Cardiac ventricle fibroblast (primary cell): Measurements from ENCODE around the gene DOCK6. TPM values are rescaled to one million over a fixed set of nuclear protein-coding genes. Genes with fewer than 3 reads are reported as not detected.

Experiments
- total RNA-seq: library from RNA; depleted of rRNA; stranded (reverse); fragments of >200 nt; gene quantifications from 2 replicates; pipeline ENCODE4 v1.2.3, GENCODE V29; 2015

DOCK6 gene, protein sequence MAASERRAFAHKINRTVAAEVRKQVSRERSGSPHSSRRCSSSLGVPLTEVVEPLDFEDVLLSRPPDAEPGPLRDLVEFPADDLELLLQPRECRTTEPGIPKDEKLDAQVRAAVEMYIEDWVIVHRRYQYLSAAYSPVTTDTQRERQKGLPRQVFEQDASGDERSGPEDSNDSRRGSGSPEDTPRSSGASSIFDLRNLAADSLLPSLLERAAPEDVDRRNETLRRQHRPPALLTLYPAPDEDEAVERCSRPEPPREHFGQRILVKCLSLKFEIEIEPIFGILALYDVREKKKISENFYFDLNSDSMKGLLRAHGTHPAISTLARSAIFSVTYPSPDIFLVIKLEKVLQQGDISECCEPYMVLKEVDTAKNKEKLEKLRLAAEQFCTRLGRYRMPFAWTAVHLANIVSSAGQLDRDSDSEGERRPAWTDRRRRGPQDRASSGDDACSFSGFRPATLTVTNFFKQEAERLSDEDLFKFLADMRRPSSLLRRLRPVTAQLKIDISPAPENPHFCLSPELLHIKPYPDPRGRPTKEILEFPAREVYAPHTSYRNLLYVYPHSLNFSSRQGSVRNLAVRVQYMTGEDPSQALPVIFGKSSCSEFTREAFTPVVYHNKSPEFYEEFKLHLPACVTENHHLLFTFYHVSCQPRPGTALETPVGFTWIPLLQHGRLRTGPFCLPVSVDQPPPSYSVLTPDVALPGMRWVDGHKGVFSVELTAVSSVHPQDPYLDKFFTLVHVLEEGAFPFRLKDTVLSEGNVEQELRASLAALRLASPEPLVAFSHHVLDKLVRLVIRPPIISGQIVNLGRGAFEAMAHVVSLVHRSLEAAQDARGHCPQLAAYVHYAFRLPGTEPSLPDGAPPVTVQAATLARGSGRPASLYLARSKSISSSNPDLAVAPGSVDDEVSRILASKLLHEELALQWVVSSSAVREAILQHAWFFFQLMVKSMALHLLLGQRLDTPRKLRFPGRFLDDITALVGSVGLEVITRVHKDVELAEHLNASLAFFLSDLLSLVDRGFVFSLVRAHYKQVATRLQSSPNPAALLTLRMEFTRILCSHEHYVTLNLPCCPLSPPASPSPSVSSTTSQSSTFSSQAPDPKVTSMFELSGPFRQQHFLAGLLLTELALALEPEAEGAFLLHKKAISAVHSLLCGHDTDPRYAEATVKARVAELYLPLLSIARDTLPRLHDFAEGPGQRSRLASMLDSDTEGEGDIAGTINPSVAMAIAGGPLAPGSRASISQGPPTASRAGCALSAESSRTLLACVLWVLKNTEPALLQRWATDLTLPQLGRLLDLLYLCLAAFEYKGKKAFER (N-terminal part only)
- 24.7 and 29.5 TPM in 2 replicates for total RNA-seq

GRCh38 chr19:11261971-11262839 lies at the start of gene DOCK6:
Gene DOCK6, minus strand, starts transcription at chr19:11262524. Its CDS starts 84 bp downstream, at chr19:11262440.

DNA sequence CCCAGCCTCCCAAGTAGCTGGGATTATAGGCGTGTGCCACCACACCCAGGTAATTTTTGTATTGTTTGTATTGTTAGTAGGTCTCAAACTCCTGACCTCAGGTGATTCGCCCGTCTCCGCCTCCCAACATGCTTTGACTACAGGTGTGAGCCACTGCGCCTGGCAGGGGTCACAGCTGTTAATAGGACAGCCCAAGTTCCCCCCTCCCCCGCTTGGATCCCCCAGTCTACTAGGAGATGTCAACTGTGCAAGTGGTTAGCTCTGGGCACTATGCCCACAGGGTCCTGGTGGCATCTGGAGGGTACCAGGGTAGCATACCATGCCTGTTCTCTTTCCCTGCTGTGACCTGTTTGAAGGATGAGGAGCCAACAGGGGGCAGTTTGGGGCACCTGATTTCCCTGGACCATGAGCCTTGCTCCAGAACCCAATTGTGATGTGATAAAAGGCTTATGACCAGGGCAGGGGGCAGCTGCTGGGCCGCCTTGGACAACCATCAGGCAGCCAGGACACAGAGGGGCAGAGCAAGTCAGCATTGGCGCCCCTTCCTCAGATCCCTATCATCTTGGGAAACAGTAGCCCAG lies 33.4 kb upstream of the DOCK6 start, which contains the start of gene TSPAN16:
TSS of gene TSPAN16 (plus strand) at position 496 of the 581 bp plus-strand sequence. CDS start 138 bp downstream, outside the sequence.

GRCh38 chr19:11239377-11240000 lies 22.8 kb downstream of the DOCK6 start, which contains the start of gene ANGPTL8:
Gene ANGPTL8, plus strand, starts transcription at chr19:11239619. Its CDS starts 19 bp downstream, at chr19:11239638.

GRCh38 chr19:11197291-11198174 lies 64.8 kb downstream of the DOCK6 start, which contains the start of gene KANK2:
Gene KANK2, minus strand, starts transcription at chr19:11197545. Its CDS starts 3,034 bp downstream, at chr19:11194511.

DNA sequence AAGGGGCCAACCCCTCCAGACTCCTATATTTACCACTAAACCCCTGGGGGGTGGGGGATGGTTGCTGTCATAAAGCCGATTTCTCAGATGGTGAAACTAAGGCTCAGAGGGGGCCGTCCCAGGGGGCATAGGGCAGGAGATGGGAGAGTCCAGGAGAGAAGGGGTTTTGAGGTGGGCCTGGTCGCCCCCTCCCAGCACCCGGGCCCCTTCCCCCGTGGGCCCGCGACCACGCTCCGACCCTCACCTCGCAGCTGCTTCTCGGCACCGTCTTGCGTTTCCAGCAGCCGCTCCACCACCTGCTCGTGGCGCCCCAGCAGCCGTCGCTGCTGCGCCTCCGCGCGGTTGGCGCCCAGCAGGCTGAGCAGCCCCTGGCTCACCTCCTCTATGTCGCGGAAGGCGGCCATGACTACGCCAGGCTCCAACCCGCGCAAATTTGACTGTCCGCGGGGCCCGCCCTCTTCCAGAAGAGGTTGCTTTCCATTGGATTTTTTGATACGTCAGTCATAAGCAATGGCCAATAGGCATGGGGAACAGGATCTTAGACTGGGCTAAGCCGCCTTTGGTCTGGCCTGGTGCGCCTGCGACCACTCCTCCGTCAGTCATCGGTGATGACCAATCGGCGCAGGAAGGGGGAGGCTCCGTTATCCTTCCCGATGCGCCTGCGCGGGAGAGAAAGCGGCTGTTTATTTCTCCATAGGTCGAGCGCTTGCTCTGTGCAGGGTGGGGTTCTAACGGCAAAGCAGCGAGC lies 106.8 kb downstream of the DOCK6 start, which contains the start of gene SPC24:
TSS of gene SPC24 (minus strand) at position 410 of the 748 bp plus-strand sequence. CDS start at position 404, 6 bp downstream.

Other genes with a start within 250 kb of the DOCK6 start
- gene LDLR, start 173.1 kb downstream of the DOCK6 start, total RNA-seq, result 131 and 134 TPM in 2 replicates
- gene SPC24, start 106.7 kb downstream of the DOCK6 start, total RNA-seq, result 9.0 and 14.4 TPM in 2 replicates
- gene KANK2, start 65.0 kb downstream of the DOCK6 start, total RNA-seq, result 538 and 563 TPM in 2 replicates
- gene ANGPTL8, start 22.9 kb downstream of the DOCK6 start, total RNA-seq, result not detected in 2 replicates
- gene TSPAN16, start 33.6 kb upstream of the DOCK6 start, total RNA-seq, result not detected in 2 replicates
- gene RAB3D, start 77.1 kb upstream of the DOCK6 start, total RNA-seq, result 8.3 and 12.2 TPM in 2 replicates
- 120 and 164 TPM in 2 replicates for gene TMEM205, start 83.7 kb upstream of the DOCK6 start, total RNA-seq
- 5.0 and 12.2 TPM in 2 replicates for gene CCDC159, start 84.0 kb upstream of the DOCK6 start, total RNA-seq
- 39.9 and 51.1 TPM in 2 replicates for gene PLPPR2, start 92.9 kb upstream of the DOCK6 start, total RNA-seq
- 1.2 and 1.6 TPM in 2 replicates for gene SWSAP1, start 112.1 kb upstream of the DOCK6 start, total RNA-seq
- 1.9 and 3.4 TPM in 2 replicates for gene EPOR, start 121.8 kb upstream of the DOCK6 start, total RNA-seq
- 1.7 and 3.4 TPM in 2 replicates for gene RGL3, start 156.8 kb upstream of the DOCK6 start, total RNA-seq
- gene ODAD3, start 172.6 kb upstream of the DOCK6 start, total RNA-seq, result 0.59 TPM in 1 of 2 replicates, not detected in the other
- gene PRKCSH, start 173.1 kb upstream of the DOCK6 start, total RNA-seq, result 238 and 254 TPM in 2 replicates
- gene ELAVL3, start 218.5 kb upstream of the DOCK6 start, total RNA-seq, result not detected in 2 replicates
- gene ZNF653, start 243.3 kb upstream of the DOCK6 start, total RNA-seq, result 2.3 and 2.4 TPM in 2 replicates